ENCODE data around the gene PKD2L1.
"Not testable (repeated sequence)": the region's sequence is repeated elsewhere in the genome, so short reads cannot be mapped to it uniquely, and the experiment has no call there.

The PKD2L1 gene

GRCh38 chr10:100330079-100330478 lies at the start of gene PKD2L1:
Gene PKD2L1, minus strand, starts transcription at chr10:100330228. Its CDS starts 125 bp downstream, at chr10:100330103.
- no peak for DNase-seq

GRCh38 chr10:100377830-100378229 lies 47.8 kb upstream of the PKD2L1 start:
- no peak for DNase-seq

GRCh38 chr10:100376656-100377055 lies 46.6 kb upstream of the PKD2L1 start:
- not testable (repeated sequence) for DNase-seq

- DNase-seq = not testable (repeated sequence)
Measured at GRCh38 chr10:100374677-100375353, 44.8 kb upstream of the PKD2L1 start.

- peak; percentile 49 for DNase-seq
Measured at GRCh38 chr10:100374200-100374655, 44.2 kb upstream of the PKD2L1 start.

- DNase-seq = peak; percentile 95
Measured at GRCh38 chr10:100373298-100374199, 43.5 kb upstream of the PKD2L1 start.

- peak; percentile 67 for DNase-seq
Measured at GRCh38 chr10:100372415-100373297, 42.6 kb upstream of the PKD2L1 start.

- no peak for DNase-seq
Measured at GRCh38 chr10:100371482-100372027, 41.5 kb upstream of the PKD2L1 start.

GRCh38 chr10:100370714-100371481 lies 40.9 kb upstream of the PKD2L1 start:
- no peak for DNase-seq

- DNase-seq = no peak
Measured at GRCh38 chr10:100368721-100369120, 38.7 kb upstream of the PKD2L1 start.

GRCh38 chr10:100364735-100365391 lies 34.8 kb upstream of the PKD2L1 start:
- peak; percentile 47 for DNase-seq

- no peak for DNase-seq
Measured at GRCh38 chr10:100364175-100364574, 34.1 kb upstream of the PKD2L1 start.

- no peak for DNase-seq
Measured at GRCh38 chr10:100362570-100363496, 32.8 kb upstream of the PKD2L1 start.

GRCh38 chr10:100360234-100360633 lies 30.2 kb upstream of the PKD2L1 start:
- DNase-seq = no peak

GRCh38 chr10:100359529-100360150 lies 29.6 kb upstream of the PKD2L1 start:
- no peak for DNase-seq

- no peak for DNase-seq
Measured at GRCh38 chr10:100359030-100359432, 29.0 kb upstream of the PKD2L1 start.

- DNase-seq = no peak
Measured at GRCh38 chr10:100357059-100357858, 27.2 kb upstream of the PKD2L1 start.

Measured in NCI-H510A treated with DMSO at 0.1 percent for 48 hours (cell line).